ENCODE measurements around the gene PSORS1C1.
"Not testable (repeated sequence)": the region's sequence is repeated elsewhere in the genome, so short reads cannot be mapped to it uniquely, and the experiment has no call there.

Gene PSORS1C1

GRCh38 chr6:31169123-31169857, 54.7 kb downstream of the PSORS1C1 start:
- peaks cover 9% of the 10 kb centered on the region for H3K36me3 ChIP-seq
- no peak overlapping the region for H3K27ac ChIP-seq
- no peaks in the 10 kb centered on the region for H3K9me3 ChIP-seq
- H3K27me3 ChIP-seq = no peaks in the 10 kb centered on the region
- H3K4me3 ChIP-seq (ENCODE audit: low read depth in 1 of 2, low read length in 1 of 2) = no peak overlapping the region
- H3K4me1 ChIP-seq (ENCODE audit: control insufficient read depth in 1 of 2, insufficient read depth in 1 of 2, low read depth in 1 of 2, low read length in 1 of 2) = no peaks in the 10 kb centered on the region
- TF ChIP-seq CTCF (IDR thresholded peaks at IDR 0.05) = no peak

DNA sequence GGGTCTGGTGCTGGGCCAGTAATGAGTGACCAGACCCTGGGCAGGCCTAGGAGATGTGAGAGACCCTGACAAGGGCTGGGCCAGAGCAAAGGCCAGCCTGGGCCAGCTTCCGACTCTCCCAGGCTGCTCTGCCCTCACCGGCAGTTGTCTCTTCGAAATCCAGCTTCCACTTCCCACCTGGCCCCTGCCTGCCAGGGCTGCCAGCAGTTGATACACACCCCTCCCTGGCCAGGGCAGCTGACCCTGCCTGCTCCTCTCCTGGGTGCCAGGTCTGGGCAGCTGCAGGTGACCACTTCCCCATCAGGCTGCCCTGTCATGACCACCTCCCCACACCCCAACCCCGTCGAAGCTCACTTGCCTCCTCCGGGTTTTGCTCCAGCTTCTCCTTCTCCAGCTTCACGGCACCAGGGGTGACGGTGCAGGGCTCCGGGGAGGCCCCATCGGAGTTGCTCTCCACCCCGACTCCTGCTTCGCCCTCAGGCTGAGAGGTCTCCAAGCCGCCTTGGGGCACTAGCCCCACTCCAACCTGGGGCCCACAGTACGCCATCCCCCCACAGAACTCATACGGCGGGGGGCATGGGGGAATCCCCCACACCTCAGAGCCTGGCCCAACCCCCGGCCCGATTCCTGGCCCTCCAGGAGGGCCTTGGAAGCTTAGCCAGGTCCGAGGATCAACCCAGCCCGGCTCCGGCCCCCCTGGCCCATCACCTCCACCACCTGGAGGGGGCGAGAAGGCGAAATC, 55.4 kb downstream of the PSORS1C1 start:
- not testable (repeated sequence) for H3K27ac ChIP-seq, H3K36me3 ChIP-seq

GRCh38 chr6:31170600-31170881, 55.9 kb downstream of the PSORS1C1 start, which contains the start of gene POU5F1:
Gene POU5F1, minus strand, starts transcription at chr6:31170682. Its CDS starts 62 bp downstream, at chr6:31170620.
- TF ChIP-seq CTCF (IDR thresholded peaks at IDR 0.05) = no peak
- H3K4me1 ChIP-seq (ENCODE audit: control insufficient read depth in 1 of 2, insufficient read depth in 1 of 2, low read depth in 1 of 2, low read length in 1 of 2) = no peaks in the 10 kb centered on the region
- no peaks in the 10 kb centered on the region for H3K9me3 ChIP-seq
- no peak within 1 kb of the TSS for H3K4me3 ChIP-seq (ENCODE audit: low read depth in 1 of 2, low read length in 1 of 2)
- peaks cover 4% of the 10 kb centered on the region for H3K36me3 ChIP-seq
- no peak within 1 kb of the TSS for H3K27ac ChIP-seq
- no peaks in the 10 kb centered on the region for H3K27me3 ChIP-seq

More for the DNA sequence above, 55.4 kb downstream of the PSORS1C1 start:
- H3K4me1 ChIP-seq (ENCODE audit: control insufficient read depth in 1 of 2, insufficient read depth in 1 of 2, low read depth in 1 of 2, low read length in 1 of 2); H3K9me3 ChIP-seq; H3K27me3 ChIP-seq; H3K4me3 ChIP-seq (ENCODE audit: low read depth in 1 of 2, low read length in 1 of 2): not testable (repeated sequence)

DNA sequence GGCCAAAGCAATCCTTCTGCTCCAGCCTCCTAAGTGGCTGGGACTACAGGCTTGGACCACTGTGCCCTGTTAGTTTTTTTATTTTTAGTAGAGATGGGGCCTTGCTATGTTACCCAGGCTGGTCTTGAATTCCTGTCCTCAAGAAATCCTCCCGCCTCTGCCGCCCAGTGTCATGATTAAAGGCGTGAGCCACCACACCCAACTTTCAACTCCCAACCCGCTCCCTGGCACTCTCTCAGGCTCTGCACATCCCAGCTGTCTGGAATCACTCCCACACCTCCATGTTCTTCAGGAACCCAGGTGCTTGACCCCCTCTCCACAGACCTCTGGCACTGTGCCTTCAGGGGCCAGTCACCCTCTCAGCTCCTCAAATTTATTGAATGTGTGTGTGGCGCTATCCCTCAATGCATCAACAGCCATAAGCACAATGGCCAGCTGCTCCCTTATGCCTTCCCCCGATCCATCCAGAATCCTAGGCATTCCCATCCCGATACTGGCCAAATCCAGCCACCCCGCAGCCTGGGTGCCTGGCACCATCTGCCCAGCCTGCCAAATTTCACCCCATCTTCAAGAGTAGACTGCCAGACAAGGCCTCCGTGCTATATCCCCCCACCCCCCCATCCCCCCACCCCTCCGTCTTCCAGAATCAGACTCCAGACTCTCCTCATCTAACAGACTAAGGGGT, 56.5 kb downstream of the PSORS1C1 start:
- H3K4me3 ChIP-seq (ENCODE audit: low read depth in 1 of 2, low read length in 1 of 2) = no peak overlapping the region
- no peaks in the 10 kb centered on the region for H3K4me1 ChIP-seq (ENCODE audit: control insufficient read depth in 1 of 2, insufficient read depth in 1 of 2, low read depth in 1 of 2, low read length in 1 of 2)
- H3K9me3 ChIP-seq = no peaks in the 10 kb centered on the region
- H3K27ac ChIP-seq = no peak overlapping the region
- no peaks in the 10 kb centered on the region for H3K27me3 ChIP-seq
- no peaks in the 10 kb centered on the region for H3K36me3 ChIP-seq
- TF ChIP-seq CTCF (IDR thresholded peaks at IDR 0.05) = no peak

DNA sequence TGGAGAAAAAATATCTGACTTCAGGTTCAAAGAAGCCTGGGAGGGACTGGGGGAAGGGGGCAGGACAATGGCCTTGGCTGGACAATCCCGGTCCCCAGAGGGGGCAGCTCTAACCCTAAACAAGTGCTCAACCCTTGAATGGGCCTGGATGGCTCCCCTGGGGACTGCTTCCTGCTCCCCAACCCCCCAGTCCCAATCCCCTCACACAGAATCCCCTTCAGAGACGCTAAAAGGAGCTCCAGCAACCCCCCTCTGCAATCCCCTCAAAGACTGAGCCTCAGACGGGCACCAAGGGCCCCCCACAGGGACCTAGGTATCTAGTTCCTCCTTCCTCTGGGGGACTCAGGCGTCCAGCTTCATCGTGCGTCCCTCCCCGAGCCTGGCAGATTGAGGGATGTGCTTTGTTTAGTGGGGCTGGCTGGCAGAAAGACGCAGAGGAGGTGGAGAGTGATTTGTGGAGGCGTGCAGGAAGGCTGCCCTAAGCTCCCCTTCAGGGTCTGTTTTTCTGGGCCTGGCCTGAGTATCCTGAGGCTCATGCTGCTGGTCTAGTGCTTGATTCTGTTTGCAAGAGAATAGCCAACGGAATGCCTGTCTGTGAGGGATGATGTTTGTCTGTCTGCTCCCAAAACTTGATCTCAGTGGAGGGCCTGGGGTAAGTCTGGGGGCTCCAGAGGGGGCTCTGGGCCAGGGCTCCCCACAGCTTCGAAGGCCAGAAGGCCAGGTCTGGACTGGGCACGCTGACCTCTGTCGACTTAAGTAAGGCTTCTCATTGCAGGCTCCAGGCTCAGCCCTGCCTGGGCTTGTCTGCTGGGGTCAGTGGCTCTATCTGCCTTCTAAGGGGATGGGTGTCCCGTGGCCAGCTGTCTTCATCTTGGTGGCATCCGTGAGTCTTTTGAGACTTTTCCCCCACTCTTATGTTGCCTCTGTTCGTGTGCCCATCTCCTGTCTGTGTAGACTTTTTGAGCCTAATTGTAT, 57.6 kb downstream of the PSORS1C1 start:
- H3K36me3 ChIP-seq = no peaks in the 10 kb centered on the region
- no peaks in the 10 kb centered on the region for H3K4me1 ChIP-seq (ENCODE audit: control insufficient read depth in 1 of 2, insufficient read depth in 1 of 2, low read depth in 1 of 2, low read length in 1 of 2)
- H3K9me3 ChIP-seq = no peaks in the 10 kb centered on the region
- TF ChIP-seq CTCF (IDR thresholded peaks at IDR 0.05) = no peak
- H3K27me3 ChIP-seq = no peaks in the 10 kb centered on the region
- H3K27ac ChIP-seq = no peak overlapping the region
- H3K4me3 ChIP-seq (ENCODE audit: low read depth in 1 of 2, low read length in 1 of 2) = no peak overlapping the region
